Inflammatory macrophage treated with lipopolysaccharide for 4 hours (primary cell): ENCODE data around the gene SEMA3F.

Source experiments
- DNase-seq: peaks from one replicate; pipeline ENCODE4 v3.0.0-alpha.2; 2020

SEMA3F gene

GRCh38 chr3:50157827-50158529, 2.9 kb downstream of the SEMA3F start:
- DNase-seq, result no peak

GRCh38 chr3:50158530-50159146, 3.5 kb downstream of the SEMA3F start:
- DNase-seq, result no peak

- no peak for DNase-seq
Observed at GRCh38 chr3:50160561-50160983, 5.4 kb downstream of the SEMA3F start.

GRCh38 chr3:50161320-50161719, 6.2 kb downstream of the SEMA3F start:
- DNase-seq, result no peak

- DNase-seq, result no peak
Observed at GRCh38 chr3:50162034-50162883, 7.1 kb downstream of the SEMA3F start.

- DNase-seq, result no peak
Observed at GRCh38 chr3:50163572-50164455, 8.7 kb downstream of the SEMA3F start.

- DNase-seq, result no peak
Observed at GRCh38 chr3:50164481-50164880, 9.4 kb downstream of the SEMA3F start.

- no peak for DNase-seq
Observed at GRCh38 chr3:50164984-50165909, 10.1 kb downstream of the SEMA3F start.

- no peak for DNase-seq
Observed at GRCh38 chr3:50165910-50166538, 10.9 kb downstream of the SEMA3F start.

- DNase-seq, result no peak
Observed at GRCh38 chr3:50166620-50167019, 11.5 kb downstream of the SEMA3F start.

- DNase-seq, result no peak
Observed at GRCh38 chr3:50167069-50167840, 12.1 kb downstream of the SEMA3F start.

GRCh38 chr3:50167841-50168209, 12.7 kb downstream of the SEMA3F start:
- DNase-seq, result no peak

GRCh38 chr3:50168388-50168787, 13.3 kb downstream of the SEMA3F start:
- DNase-seq, result no peak

- no peak for DNase-seq
Observed at GRCh38 chr3:50168791-50169190, 13.7 kb downstream of the SEMA3F start.

- no peak for DNase-seq
Observed at GRCh38 chr3:50169232-50169832, 14.2 kb downstream of the SEMA3F start.

GRCh38 chr3:50169858-50170257, 14.7 kb downstream of the SEMA3F start:
- DNase-seq, result no peak

- DNase-seq, result peak; percentile 50
Observed at GRCh38 chr3:50170689-50171088, 15.6 kb downstream of the SEMA3F start.

GRCh38 chr3:50171540-50172301, 16.6 kb downstream of the SEMA3F start:
- DNase-seq, result no peak

- DNase-seq, result no peak
Observed at GRCh38 chr3:50172626-50173220, 17.6 kb downstream of the SEMA3F start.
